WTC11 (cell line): ENCODE data around the gene GABRE.

Experiments used
- ATF2 ChIP-seq: sonication (generic); formaldehyde crosslinking; IDR thresholded peaks from 2 replicates; pipeline ENCODE4 v1.8.1; 2022; ENCODE audit warnings: low read depth, missing genetic modification reagents, borderline replicate concordance
- PRRX2 ChIP-seq: fragments of 250-450 bp; sonication (Bioruptor Pico); IDR thresholded peaks from 2 replicates; pipeline ENCODE4 v1.8.0; 2021; ENCODE audit warnings: mild to moderate bottlenecking

GRCh38 chrX:151921866-151922265 lies 52.6 kb downstream of the GABRE start:
- TF ChIP-seq ATF2 (CRISPR knock-in tag) (no peak), PRRX2 (CRISPR knock-in tag) (no peak)
